PFSK-1 (cell line): ENCODE measurements around the gene GAP43.

Source experiments
- FOXP2 ChIP-seq: optimal IDR thresholded peaks from 2 replicates; pipeline ENCODE3; 2011; ENCODE audit warnings: borderline replicate concordance, control low read depth, inconsistent platforms; ENCODE audit not compliant: insufficient read depth; ENCODE audit errors: extremely low read length, extremely low read depth
- POLR2AphosphoS5 ChIP-seq: IDR thresholded peaks from 2 replicates; pipeline ENCODE4 v1.6.1; 2012; ENCODE audit warnings: low read depth, mild to moderate bottlenecking, control low read depth, low read length, moderate library complexity
- REST ChIP-seq, 2 experiments: IDR thresholded peaks; 2 replicates each; pipeline versions ENCODE4 v1.6.1 to v1.8.0; 2011 to 2012; ENCODE audit warnings: low read depth in 2 of 2, low read length in 2 of 2, control low read depth in 1 of 2, inconsistent platforms in 1 of 2, mild to moderate bottlenecking in 1 of 2, moderate library complexity in 1 of 2; ENCODE audit not compliant: insufficient read depth in 1 of 2
- SIN3A ChIP-seq: IDR thresholded peaks from 2 replicates; pipeline ENCODE4 v1.6.1; 2012; ENCODE audit warnings: mild to moderate bottlenecking, low read length, moderate library complexity, borderline replicate concordance; ENCODE audit not compliant: insufficient read depth

- TF ChIP-seq POLR2AphosphoS5 (no peak), SIN3A (no peak), FOXP2 (no peak), REST (IDR thresholded peaks at IDR 0.05; ENCODE audit: insufficient read depth in 1 of 2, low read depth in 2 of 2, low read length in 2 of 2) (no peak)
Measured at GRCh38 chr3:115657168-115657567, 33.9 kb downstream of the GAP43 start.
